Tibial artery (tissue), 4 donors: ENCODE measurements around the gene P3H2.

ENCODE experiments used
- DNase-seq, 2 donors: peaks; one replicate each; pipeline ENCODE4 v3.0.0-alpha.2; 2019
- H3K27ac ChIP-seq, 2 donors: fragments of 200-600 bp; sonication (generic) in 1 of 2; 1 replicate in 1 of 2; 2 replicates in 1 of 2; pipeline ENCODE4 v1.5.1; 2018 to 2019; ENCODE audit warnings: mild to moderate bottlenecking in 1 of 2
- H3K27me3 ChIP-seq, 2 donors: fragments of 200-600 bp; sonication (generic) in 1 of 2; one replicate each; pipeline versions ENCODE4 v1.5.1 to v1.6.0; 2016 to 2019
- H3K36me3 ChIP-seq, 3 donors: fragments of 200-600 bp; sonication (generic) in 2 of 3; one replicate each; pipeline ENCODE4 v1.5.1; 2016 to 2019; ENCODE audit warnings: mild to moderate bottlenecking in 2 of 3
- H3K4me1 ChIP-seq, 4 donors: fragments of 200-600 bp; sonication (generic) in 2 of 4; 1 replicate in 3 of 4; 2 replicates in 1 of 4; pipeline ENCODE4 v1.5.1; 2016 to 2019
- H3K4me3 ChIP-seq, 2 donors: fragments of 200-600 bp; sonication (generic) in 1 of 2; 1 replicate in 1 of 2; 2 replicates in 1 of 2; pipeline ENCODE4 v1.5.1; 2018 to 2019; ENCODE audit warnings: mild to moderate bottlenecking in 2 of 2
- H3K9me3 ChIP-seq, 3 donors: fragments of 200-600 bp; sonication (generic) in 1 of 3; one replicate each; pipeline ENCODE4 v1.5.1; 2016 to 2019
- CTCF ChIP-seq, 2 experiments: fragments of 200-600 bp in 1 of 2; fragments of 450-650 bp in 1 of 2; IDR thresholded peaks; one replicate each; pipeline ENCODE4 v1.5.1; 2017 to 2019; ENCODE audit warnings: antibody characterized with exemption in 2 of 2, mild to moderate bottlenecking in 1 of 2, moderate library complexity in 1 of 2
- intact Hi-C: fragments of 100-400 bp; cut with DNase I; formaldehyde crosslinking; loops from one replicate; pipeline ENCODE4 v1.15.0; 2023; ENCODE audit warnings: low total_unique reads

P3H2 gene

GRCh38 chr3:190064659-190065058, 56.0 kb downstream of the P3H2 start:
- TF ChIP-seq CTCF (IDR thresholded peaks at IDR 0.05), result no peak
- H3K36me3 ChIP-seq, result no peaks in the 10 kb centered on the region
- no peak for DNase-seq
- H3K27me3 ChIP-seq, result no peaks in the 10 kb centered on the region
- H3K4me1 ChIP-seq, result peaks cover 0 to 14% (median 4%) of the 10 kb centered on the region in 4 donors
- no peak overlapping the region for H3K4me3 ChIP-seq
- H3K9me3 ChIP-seq, result no peaks in the 10 kb centered on the region
- no peak overlapping the region for H3K27ac ChIP-seq
- intact Hi-C loops, result no loop called here

- no peak overlapping the region for H3K27ac ChIP-seq
- H3K36me3 ChIP-seq, result no peaks in the 10 kb centered on the region
- no peak for DNase-seq
- H3K27me3 ChIP-seq, result no peaks in the 10 kb centered on the region
- no peak overlapping the region for H3K4me3 ChIP-seq
- no peak for TF ChIP-seq CTCF (IDR thresholded peaks at IDR 0.05)
- H3K9me3 ChIP-seq, result no peaks in the 10 kb centered on the region
- H3K4me1 ChIP-seq, result peaks cover 0 to 19% (median 4%) of the 10 kb centered on the region in 4 donors
- intact Hi-C loops, result no loop called here
Observed at GRCh38 chr3:190064112-190064511, 56.6 kb downstream of the P3H2 start.

- intact Hi-C loops, result no loop called here
- Histone ChIP-seq H3K27me3 (no peaks in the 10 kb centered on the region), H3K4me1 (peaks cover 0 to 25% (median 4%) of the 10 kb centered on the region in 4 donors), H3K9me3 (no peaks in the 10 kb centered on the region), H3K4me3 (no peak overlapping the region), H3K27ac (no peak overlapping the region), H3K36me3 (no peaks in the 10 kb centered on the region)
- no peak for DNase-seq
- TF ChIP-seq CTCF (IDR thresholded peaks at IDR 0.05), result no peak
Observed at GRCh38 chr3:190063490-190063889, 57.2 kb downstream of the P3H2 start.

- DNase-seq, result no peak
- Histone ChIP-seq H3K4me1 (peaks cover 0 to 37% (median 4%) of the 10 kb centered on the region in 4 donors), H3K4me3 (no peak overlapping the region), H3K36me3 (no peaks in the 10 kb centered on the region), H3K9me3 (no peaks in the 10 kb centered on the region), H3K27me3 (no peaks in the 10 kb centered on the region), H3K27ac (no peak overlapping the region)
- intact Hi-C loops, result no loop called here
- TF ChIP-seq CTCF (IDR thresholded peaks at IDR 0.05), result no peak
Observed at GRCh38 chr3:190060192-190060775, 60.4 kb downstream of the P3H2 start.

DNA sequence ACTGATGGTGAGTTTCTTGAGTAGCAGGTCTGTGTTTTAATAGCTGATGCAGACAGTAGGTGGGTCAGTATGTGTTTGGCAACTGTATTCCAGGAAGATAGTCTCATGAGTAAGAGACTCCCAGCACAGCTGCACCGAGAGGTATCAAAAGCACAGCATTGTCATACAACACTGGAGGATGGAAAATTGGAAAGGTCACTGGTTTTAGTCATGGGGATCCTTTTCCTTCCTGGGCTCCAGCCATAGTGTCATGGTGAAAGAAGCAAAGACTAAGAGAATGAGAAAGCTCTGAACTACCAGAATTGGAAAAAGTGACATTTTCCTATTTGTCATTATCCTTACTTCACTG, 61.5 kb downstream of the P3H2 start:
- H3K9me3 ChIP-seq, result no peaks in the 10 kb centered on the region
- TF ChIP-seq CTCF (IDR thresholded peaks at IDR 0.05), result no peak
- H3K27me3 ChIP-seq, result no peaks in the 10 kb centered on the region
- no peaks in the 10 kb centered on the region for H3K36me3 ChIP-seq
- no peak overlapping the region for H3K4me3 ChIP-seq
- no peak overlapping the region for H3K27ac ChIP-seq
- peaks cover 0 to 33% (median under 1%) of the 10 kb centered on the region in 4 donors for H3K4me1 ChIP-seq
- no peak for DNase-seq
- intact Hi-C loops, result no loop called here
